CD4-positive, alpha-beta memory T cell (primary cell): ENCODE data around the gene CD300LF. TPM values are rescaled to one million over a fixed set of nuclear protein-coding genes. Genes with fewer than 3 reads are reported as not detected.

Source experiments
- CTCF ChIA-PET: fragments of 350-600 bp; sonication (Branson Sonifier 250); formaldehyde crosslinking; loops from one replicate; lab custom pipeline; 2021; ENCODE audit warnings: inconsistent platforms; ENCODE audit not compliant: partially characterized antibody; lab: Charles Lee
- POLR2A ChIA-PET: fragments of 350-600 bp; sonication (Branson Sonifier 250); formaldehyde crosslinking; loops from one replicate; lab custom pipeline; 2021; ENCODE audit not compliant: partially characterized antibody; lab: Charles Lee
- DNase-seq, 5 donors: peaks; one replicate each; pipeline versions ENCODE4 v3.0.0 to v3.0.0-alpha.2; 2020 to 2022; ENCODE audit warnings: mixed read lengths in 1 of 5
- H3K27ac ChIP-seq: one replicate; pipeline ENCODE4 v1.7.0; 2013; ENCODE audit warnings: low read depth, low read length
- H3K27me3 ChIP-seq: 2 replicates; pipeline ENCODE4 v1.7.0; 2013; ENCODE audit warnings: mild to moderate bottlenecking, low read length, moderate library complexity; ENCODE audit not compliant: insufficient read depth
- H3K36me3 ChIP-seq: 2 replicates; pipeline ENCODE4 v1.7.0; 2013; ENCODE audit warnings: mild to moderate bottlenecking, low read length, moderate library complexity; ENCODE audit not compliant: insufficient read depth
- H3K4me1 ChIP-seq: 2 replicates; pipeline ENCODE4 v1.7.0; 2013; ENCODE audit warnings: mild to moderate bottlenecking, low read length, moderate library complexity; ENCODE audit not compliant: insufficient read depth
- H3K4me3 ChIP-seq, 2 donors: one replicate each; pipeline ENCODE4 v1.7.0; 2013; ENCODE audit warnings: low read length in 2 of 2, mild to moderate bottlenecking in 1 of 2
- H3K9me3 ChIP-seq, 2 donors: one replicate each; pipeline ENCODE4 v1.7.0; 2013; ENCODE audit warnings: low read length in 2 of 2, control low read depth in 1 of 2; ENCODE audit not compliant: control insufficient read depth in 1 of 2
- H3K27ac Mint-ChIP-seq, 7 donors: one replicate each; pipeline ENCODE4 v1.8.0; 2020 to 2021; ENCODE audit warnings: mixed read lengths in 7 of 7, mild to moderate bottlenecking in 6 of 7, inconsistent platforms in 3 of 7, moderate library complexity in 3 of 7
- H3K27me3 Mint-ChIP-seq, 2 donors: one replicate each; pipeline ENCODE4 v1.8.0; 2020 to 2021; ENCODE audit warnings: mixed read lengths in 2 of 2
- H3K36me3 Mint-ChIP-seq, 2 donors: one replicate each; pipeline ENCODE4 v1.8.0; 2020 to 2021; ENCODE audit warnings: mixed read lengths in 2 of 2, inconsistent platforms in 1 of 2, mild to moderate bottlenecking in 1 of 2
- H3K4me1 Mint-ChIP-seq, 4 donors: one replicate each; pipeline ENCODE4 v1.8.0; 2020 to 2021; ENCODE audit warnings: mixed read lengths in 4 of 4, mild to moderate bottlenecking in 1 of 4
- H3K4me3 Mint-ChIP-seq, 8 donors: one replicate each; pipeline ENCODE4 v1.8.0; 2020 to 2021; ENCODE audit warnings: mixed read lengths in 8 of 8, mild to moderate bottlenecking in 7 of 8, moderate library complexity in 6 of 8, inconsistent platforms in 3 of 8
- H3K9me3 Mint-ChIP-seq, 8 donors: one replicate each; pipeline ENCODE4 v1.8.0; 2020 to 2021; ENCODE audit warnings: mixed read lengths in 8 of 8, mild to moderate bottlenecking in 5 of 8, inconsistent platforms in 3 of 8, moderate library complexity in 1 of 8
- intact Hi-C: fragments of 100-400 bp; cut with micrococcal nuclease; formaldehyde crosslinking; loops from one replicate; pipeline ENCODE4 v1.15.1; 2023
- polyA plus RNA-seq, 2 donors: library from polyadenylated mRNA; unstranded; fragments of 300-500 nt; fragmentation: Illumina TruSeq; gene quantifications; one replicate each; pipeline ENCODE4 v1.2.3, GENCODE V29; 2021
- total RNA-seq, 2 experiments: library from RNA; stranded (reverse); gene quantifications; one replicate each; pipeline ENCODE4 v1.2.3, GENCODE V29; 2021

CD300LF gene
- total and polyA plus RNA-seq, 4 experiments from 2014 or later = 0.23 TPM; not detected in 3

DNA sequence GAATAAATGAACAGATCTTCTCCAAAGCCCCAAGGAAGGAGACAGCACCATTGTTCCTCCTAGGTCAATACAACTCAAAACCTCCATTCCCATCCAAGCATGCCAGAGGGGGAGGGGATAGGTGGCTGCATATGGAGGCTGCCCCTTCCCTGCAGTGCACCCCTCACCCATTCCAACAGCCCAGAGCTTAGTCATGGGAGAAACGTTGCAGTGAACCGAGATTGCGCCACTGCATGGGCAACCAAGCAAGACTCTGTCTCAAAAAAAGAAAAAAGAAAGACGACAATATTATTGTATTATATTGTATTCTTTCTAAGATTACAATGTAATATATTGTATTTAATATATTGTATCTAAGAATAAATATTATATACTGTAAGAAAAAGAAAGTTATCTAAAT, 52.8 kb downstream of the CD300LF start:
- intact Hi-C loops = no loop called here
- Histone ChIP-seq H3K36me3 (no peaks in the 10 kb centered on the region), H3K27ac (no peak overlapping the region), H3K4me1 (peaks cover 3% of the 10 kb centered on the region), H3K9me3 (no peaks in the 10 kb centered on the region), H3K4me3 (no peak overlapping the region), H3K27me3 (no peaks in the 10 kb centered on the region)
- H3K36me3 Mint-ChIP-seq = peaks cover 0 to 5% of the 10 kb centered on the region in 2 donors
- POLR2A ChIA-PET = interaction anchor here (0.9 to 3.8 kb wide), 2 partner anchors 15 to 77 kb away, joined by 3 to 85 read pairs; partner anchors contain the start of gene RAB37
- CTCF ChIA-PET = interaction anchor here (1.0 to 6.2 kb wide), 7 partner anchors 77 to 298 kb away, joined by 4 to 326 read pairs (median 49); partner anchors contain the start of genes NAT9 and RAB37
- peaks cover 21 to 25% of the 10 kb centered on the region in 2 donors for H3K27me3 Mint-ChIP-seq
- H3K4me1 Mint-ChIP-seq = peaks cover 4 to 7% (median 5%) of the 10 kb centered on the region in 4 donors
- DNase-seq = no peak
- H3K27ac Mint-ChIP-seq = no peak overlapping the region
- no peak overlapping the region for H3K4me3 Mint-ChIP-seq
- H3K9me3 Mint-ChIP-seq = peaks cover 0 to 6% (median under 1%) of the 10 kb centered on the region in 8 donors

DNA sequence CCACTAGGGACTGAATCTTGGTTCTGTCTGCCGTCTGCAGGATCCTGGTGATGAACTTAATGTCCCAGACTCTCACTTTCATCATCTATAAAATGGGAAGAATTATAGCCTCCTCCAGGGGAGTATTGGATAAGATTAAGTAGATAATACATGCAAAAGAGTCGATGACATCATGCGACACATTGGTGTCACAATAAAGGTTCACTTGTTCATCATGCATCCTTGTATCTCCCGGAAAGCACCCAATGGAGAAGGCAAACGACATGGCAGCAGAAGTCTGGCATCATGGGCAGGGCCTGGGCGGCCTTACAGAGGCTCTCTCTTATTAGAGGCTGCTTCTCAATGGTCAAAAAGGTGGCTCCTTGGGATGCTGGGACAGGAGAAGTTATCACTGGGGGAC, 54.1 kb downstream of the CD300LF start:
- H3K27me3 Mint-ChIP-seq = peaks cover 17 to 19% of the 10 kb centered on the region in 2 donors
- CTCF ChIA-PET = interaction anchor here (1.4 to 6.2 kb wide), 13 partner anchors 10 to 212 kb away, joined by 3 to 326 read pairs (median 33); partner anchors contain the start of genes NAT9 and RAB37
- H3K4me3 Mint-ChIP-seq = no peak overlapping the region
- H3K4me1 Mint-ChIP-seq = peaks cover 4 to 7% (median 5%) of the 10 kb centered on the region in 4 donors
- H3K9me3 Mint-ChIP-seq = peaks cover 0 to 6% (median under 1%) of the 10 kb centered on the region in 8 donors
- POLR2A ChIA-PET = interaction anchor here (3.8 kb wide), 1 partner anchor 79 kb away, joined by 85 read pairs; the partner anchor contains the start of gene RAB37
- Histone ChIP-seq H3K36me3 (no peaks in the 10 kb centered on the region), H3K4me3 (no peak overlapping the region), H3K27me3 (no peaks in the 10 kb centered on the region), H3K9me3 (no peaks in the 10 kb centered on the region), H3K27ac (no peak overlapping the region), H3K4me1 (peaks cover 3% of the 10 kb centered on the region)
- intact Hi-C loops = no loop called here
- no peak for DNase-seq
- H3K27ac Mint-ChIP-seq = no peak overlapping the region
- H3K36me3 Mint-ChIP-seq = peaks cover 0 to 2% of the 10 kb centered on the region in 2 donors

DNA sequence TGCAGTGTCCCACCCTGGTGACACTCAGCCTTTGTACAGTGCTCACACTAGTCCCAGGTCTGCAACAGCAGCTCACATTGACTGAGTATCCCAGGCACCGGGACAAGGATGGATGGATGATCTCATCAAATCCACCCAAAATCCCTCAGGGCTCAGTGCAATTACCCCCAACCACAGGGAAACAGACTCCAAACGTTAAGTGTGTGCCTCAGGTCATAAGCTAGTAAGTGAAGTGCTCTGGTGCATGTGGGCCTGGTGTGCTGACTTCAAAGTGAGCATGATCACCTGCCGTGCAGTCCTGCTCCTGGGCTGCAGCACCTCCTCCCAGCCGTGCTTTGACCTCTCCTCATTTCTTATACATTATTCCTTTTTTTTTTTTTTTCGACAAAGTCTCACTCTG, 58.0 kb downstream of the CD300LF start:
- CTCF ChIA-PET = interaction anchor here (0.8 to 6.2 kb wide), 4 partner anchors 82 to 211 kb away, joined by 3 to 326 read pairs (median 94); partner anchors contain the start of genes NAT9 and RAB37
- intact Hi-C loops = no loop called here

DNA sequence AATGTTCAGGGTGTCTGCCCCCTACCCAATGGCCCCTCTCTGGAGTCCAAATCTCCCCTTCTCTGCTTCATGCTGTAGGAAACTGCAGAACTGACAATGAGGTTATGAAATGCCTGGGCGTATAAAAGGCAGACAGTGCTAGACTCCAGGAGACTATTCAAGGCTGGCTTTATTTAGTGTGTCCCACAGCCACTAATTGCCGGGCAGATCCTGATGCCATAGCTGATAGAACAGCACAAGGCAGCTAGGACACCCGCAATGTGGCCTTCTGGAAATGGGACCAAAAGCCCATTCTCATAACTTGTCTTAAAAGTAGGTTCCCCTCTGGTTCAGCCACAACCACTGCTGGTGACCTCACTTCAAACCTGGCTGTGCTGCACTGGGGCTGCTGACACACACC, 60.7 kb downstream of the CD300LF start:
- Histone ChIP-seq H3K4me1 (no peaks in the 10 kb centered on the region), H3K9me3 (no peaks in the 10 kb centered on the region), H3K36me3 (no peaks in the 10 kb centered on the region), H3K27me3 (peaks cover 5% of the 10 kb centered on the region), H3K27ac (no peak overlapping the region), H3K4me3 (no peak overlapping the region)
- Mint-ChIP-seq H3K4me3 (no peak overlapping the region), H3K4me1 (no peaks in the 10 kb centered on the region), H3K9me3 (peaks cover 0 to 2% (median 0%) of the 10 kb centered on the region in 8 donors), H3K36me3 (no peaks in the 10 kb centered on the region), H3K27me3 (peaks cover 16 to 29% of the 10 kb centered on the region in 2 donors), H3K27ac (no peak overlapping the region)
- intact Hi-C loops = no loop called here
- ChIA-PET CTCF (interaction anchor here (1.3 kb wide), 1 partner anchor 119 kb away, joined by 4 read pairs; no protein-coding TSS in a partner anchor), POLR2A (no interaction called here)
- no peak for DNase-seq

More for the DNA sequence above, 58.0 kb downstream of the CD300LF start:
- H3K9me3 Mint-ChIP-seq = peaks cover 0 to 2% (median 0%) of the 10 kb centered on the region in 8 donors
- H3K27ac Mint-ChIP-seq = no peak overlapping the region
- POLR2A ChIA-PET = interaction anchor here (1.0 kb wide), 1 partner anchor 83 kb away, joined by 3 read pairs; the partner anchor contains the start of gene RAB37
- Histone ChIP-seq H3K27ac (no peak overlapping the region), H3K4me1 (peaks cover 3% of the 10 kb centered on the region), H3K27me3 (no peaks in the 10 kb centered on the region), H3K9me3 (no peaks in the 10 kb centered on the region), H3K4me3 (no peak overlapping the region), H3K36me3 (no peaks in the 10 kb centered on the region)
- peaks cover 16 to 26% of the 10 kb centered on the region in 2 donors for H3K27me3 Mint-ChIP-seq
- peaks cover 4 to 7% (median 5%) of the 10 kb centered on the region in 4 donors for H3K4me1 Mint-ChIP-seq
- no peak overlapping the region for H3K4me3 Mint-ChIP-seq
- DNase-seq = no peak
- H3K36me3 Mint-ChIP-seq = no peaks in the 10 kb centered on the region

DNA sequence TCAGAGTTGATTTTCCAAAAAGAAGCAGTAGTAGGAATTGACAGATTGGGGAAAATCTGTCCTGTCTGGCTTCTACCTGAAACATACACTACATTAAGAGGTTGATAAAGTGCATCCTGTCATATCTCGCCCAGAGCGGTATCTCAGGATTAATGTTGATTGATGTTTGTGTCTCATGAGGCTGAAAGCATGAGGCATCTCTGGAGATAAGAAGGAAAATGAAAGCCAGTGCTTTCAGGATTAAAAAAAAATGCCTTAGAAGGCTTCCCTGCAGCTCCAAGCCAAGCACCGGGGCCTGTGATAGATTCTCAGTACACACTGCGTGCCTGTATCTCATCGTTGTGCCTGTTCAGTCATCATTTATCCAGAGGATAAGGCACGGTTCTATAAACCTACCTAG, 62.8 kb downstream of the CD300LF start:
- Histone ChIP-seq H3K36me3 (no peaks in the 10 kb centered on the region), H3K27me3 (peaks cover 5% of the 10 kb centered on the region), H3K27ac (no peak overlapping the region), H3K4me3 (no peak overlapping the region), H3K9me3 (no peaks in the 10 kb centered on the region), H3K4me1 (no peaks in the 10 kb centered on the region)
- POLR2A ChIA-PET = no interaction called here
- intact Hi-C loops = no loop called here
- H3K9me3 Mint-ChIP-seq = peaks cover 0 to 2% (median 0%) of the 10 kb centered on the region in 8 donors
- no peaks in the 10 kb centered on the region for H3K4me1 Mint-ChIP-seq
- no peak overlapping the region for H3K27ac Mint-ChIP-seq
- no peaks in the 10 kb centered on the region for H3K36me3 Mint-ChIP-seq
- H3K27me3 Mint-ChIP-seq = peaks cover 27 to 34% of the 10 kb centered on the region in 2 donors
- CTCF ChIA-PET = interaction anchor here (1.0 to 3.2 kb wide), 2 partner anchors 8 to 86 kb away, joined by 3 to 16 read pairs; no protein-coding TSS in a partner anchor
- no peak overlapping the region for H3K4me3 Mint-ChIP-seq
- no peak for DNase-seq

DNA sequence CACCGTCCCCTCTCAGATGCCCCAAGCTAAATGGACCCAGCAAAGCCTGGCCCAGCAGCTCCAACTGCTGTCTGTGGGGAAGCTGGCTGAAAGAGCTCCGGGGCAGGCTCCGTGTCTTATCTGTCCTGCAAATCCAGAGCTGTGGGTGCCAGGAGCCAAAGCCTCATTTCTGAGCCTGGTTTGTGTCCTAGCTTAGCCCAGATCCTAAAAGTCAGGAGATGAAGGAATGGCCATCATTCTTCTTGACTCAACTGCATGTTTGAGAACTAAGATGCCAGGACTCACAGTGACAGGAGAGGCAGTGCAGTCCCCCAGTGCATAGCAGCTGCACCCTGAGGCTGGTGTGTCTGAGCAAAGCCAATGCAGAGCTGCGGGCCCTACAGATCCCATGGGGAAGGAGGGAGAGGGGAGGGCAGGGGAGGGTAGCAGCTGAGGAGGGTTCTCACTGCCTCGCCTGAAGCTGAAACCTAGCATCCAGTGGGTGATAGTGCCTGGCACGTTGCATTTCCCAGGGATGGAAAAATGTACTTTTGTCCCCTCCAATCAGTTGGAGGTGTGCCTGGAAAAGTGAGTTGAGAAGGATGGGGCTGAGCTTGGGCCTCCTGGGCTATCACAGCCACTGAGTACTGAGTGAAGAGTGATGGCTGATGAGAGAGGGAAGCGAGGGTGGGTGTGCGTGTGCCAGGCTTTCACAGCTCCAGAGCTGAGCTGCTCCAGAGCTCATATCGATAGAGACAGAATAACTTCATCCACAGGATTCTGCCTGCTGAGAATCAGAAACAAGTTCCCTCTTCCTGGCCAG, 64.7 kb downstream of the CD300LF start:
- Mint-ChIP-seq H3K4me3 (no peak overlapping the region), H3K4me1 (no peaks in the 10 kb centered on the region), H3K36me3 (no peaks in the 10 kb centered on the region), H3K9me3 (peaks cover 0 to 2% (median 0%) of the 10 kb centered on the region in 8 donors), H3K27ac (no peak overlapping the region), H3K27me3 (peaks cover 32 to 33% of the 10 kb centered on the region in 2 donors)
- H3K4me3 ChIP-seq = no peak overlapping the region
- intact Hi-C loops = no loop called here
- ChIA-PET CTCF (interaction anchor here (0.6 to 3.2 kb wide), 2 partner anchors 10 to 15 kb away, joined by 3 to 16 read pairs; no protein-coding TSS in a partner anchor), POLR2A (no interaction called here)
- no peak overlapping the region for H3K27ac ChIP-seq
- peaks cover 5% of the 10 kb centered on the region for H3K27me3 ChIP-seq
- no peaks in the 10 kb centered on the region for H3K4me1 ChIP-seq
- no peaks in the 10 kb centered on the region for H3K9me3 ChIP-seq
- no peak for DNase-seq
- H3K36me3 ChIP-seq = no peaks in the 10 kb centered on the region

DNA sequence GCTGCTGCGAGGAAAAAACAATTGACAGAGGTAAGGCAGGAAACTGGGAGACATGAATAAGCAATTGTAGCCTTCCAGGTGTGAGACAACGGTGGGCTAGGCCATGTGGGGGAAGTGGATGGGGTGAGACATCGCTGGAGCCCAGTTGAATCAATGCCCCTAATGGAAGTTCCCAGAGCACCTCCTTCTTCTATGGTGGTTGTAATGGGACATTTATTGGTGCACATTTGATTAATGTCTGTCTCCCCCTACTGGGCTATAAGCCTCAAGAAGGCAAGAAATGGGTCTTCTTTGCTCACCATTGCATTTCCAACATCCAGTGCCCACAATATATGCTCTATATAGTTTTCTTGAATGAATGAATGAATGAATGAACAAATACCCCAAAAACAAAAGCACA, 66.5 kb downstream of the CD300LF start:
- intact Hi-C loops = no loop called here

More for the DNA sequence above, 66.5 kb downstream of the CD300LF start:
- CTCF ChIA-PET = no interaction called here
- no peak overlapping the region for H3K27ac Mint-ChIP-seq
- H3K27me3 Mint-ChIP-seq = peaks cover 25 to 34% of the 10 kb centered on the region in 2 donors
- no peaks in the 10 kb centered on the region for H3K4me1 ChIP-seq
- POLR2A ChIA-PET = no interaction called here
- H3K9me3 Mint-ChIP-seq = peaks cover 0 to 2% (median 0%) of the 10 kb centered on the region in 8 donors
- H3K27ac ChIP-seq = no peak overlapping the region
- DNase-seq = peak in 1 of 5 donors; percentile 13
- H3K9me3 ChIP-seq = no peaks in the 10 kb centered on the region
- no peak overlapping the region for H3K4me3 ChIP-seq
- peaks cover 0 to 2% (median 0%) of the 10 kb centered on the region in 4 donors for H3K4me1 Mint-ChIP-seq
- peaks cover 5% of the 10 kb centered on the region for H3K27me3 ChIP-seq
- no peaks in the 10 kb centered on the region for H3K36me3 ChIP-seq
- no peak overlapping the region for H3K4me3 Mint-ChIP-seq
- H3K36me3 Mint-ChIP-seq = no peaks in the 10 kb centered on the region
